ENCODE measurements around the gene ZBTB7A.

The ZBTB7A gene

DNA sequence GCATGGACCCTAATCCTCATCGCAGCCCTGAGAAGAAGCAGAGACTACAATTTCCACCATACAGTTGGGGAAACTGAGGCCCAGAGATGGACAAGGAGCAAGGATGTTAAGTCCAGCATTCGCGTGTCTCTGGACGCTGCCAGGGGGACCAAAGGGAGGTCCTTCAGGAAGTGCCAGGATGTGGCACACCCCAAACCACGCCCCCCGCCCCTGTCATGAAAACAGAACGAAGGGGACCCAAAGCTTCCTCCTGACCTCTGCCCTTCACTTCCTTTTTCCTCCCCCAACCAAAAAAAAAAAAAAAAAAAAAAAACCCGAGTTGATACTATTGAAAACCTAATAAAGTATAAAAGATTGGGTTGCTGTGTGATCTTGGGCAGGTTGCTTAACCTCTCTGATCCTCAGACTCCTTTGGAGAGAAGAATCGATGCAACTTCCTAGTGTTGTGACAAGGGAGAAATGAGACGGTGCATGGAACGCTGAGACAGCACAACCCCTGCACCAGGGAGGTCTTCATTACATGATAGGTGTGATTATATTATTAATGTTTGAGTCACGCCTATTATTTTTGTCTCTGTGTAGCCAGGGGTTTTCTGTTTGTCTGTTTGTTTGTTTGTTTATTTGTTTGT lies 2.7 kb upstream of the ZBTB7A start:
- DNase-seq, result no peak

DNA sequence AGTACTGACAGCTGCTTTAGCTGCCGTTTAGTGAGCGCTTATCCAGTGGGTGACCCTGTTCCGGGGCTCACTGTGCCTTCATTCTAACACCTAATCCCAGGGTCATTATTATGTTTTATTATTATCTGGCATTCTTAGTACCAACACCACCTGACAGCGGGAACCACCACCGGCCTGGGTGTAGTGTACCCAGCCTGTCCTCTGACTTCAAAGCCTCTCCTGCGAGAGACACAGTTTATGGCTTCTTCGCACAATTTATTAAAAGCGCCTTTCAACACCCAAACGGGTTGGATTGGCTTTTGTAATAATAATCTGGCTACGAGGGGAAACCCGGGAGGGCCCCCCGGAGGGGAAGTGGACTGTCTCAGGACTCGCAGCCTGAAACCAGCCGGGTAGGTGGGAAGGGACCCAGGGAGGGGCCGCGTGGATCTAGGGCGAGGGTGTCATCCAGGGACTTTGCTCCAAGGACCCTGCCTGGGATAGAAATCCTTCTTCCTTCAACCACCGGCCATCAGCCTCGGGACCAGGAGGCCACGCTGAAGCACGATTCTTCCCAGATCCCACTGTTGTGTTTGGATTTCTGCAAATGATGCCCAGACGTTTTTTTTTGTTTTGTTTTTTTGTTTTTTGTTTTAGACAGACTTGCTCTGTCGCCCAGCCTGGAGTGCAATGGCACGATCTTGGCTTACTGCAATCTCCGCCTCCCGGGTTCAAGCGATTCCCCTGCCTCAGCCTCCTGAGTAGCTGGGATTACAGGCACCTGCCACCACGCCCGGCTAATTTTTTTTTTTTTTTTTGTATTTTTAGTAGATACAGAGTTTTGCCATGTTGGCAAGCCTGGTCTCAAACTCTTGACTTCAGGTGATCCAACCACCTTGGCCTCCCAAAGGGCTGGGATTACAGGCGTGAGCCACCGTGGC lies 1.6 kb upstream of the ZBTB7A start:
- DNase-seq, result peak in 3 of 58 donors; percentile 22 to 49 (median 36)

DNA sequence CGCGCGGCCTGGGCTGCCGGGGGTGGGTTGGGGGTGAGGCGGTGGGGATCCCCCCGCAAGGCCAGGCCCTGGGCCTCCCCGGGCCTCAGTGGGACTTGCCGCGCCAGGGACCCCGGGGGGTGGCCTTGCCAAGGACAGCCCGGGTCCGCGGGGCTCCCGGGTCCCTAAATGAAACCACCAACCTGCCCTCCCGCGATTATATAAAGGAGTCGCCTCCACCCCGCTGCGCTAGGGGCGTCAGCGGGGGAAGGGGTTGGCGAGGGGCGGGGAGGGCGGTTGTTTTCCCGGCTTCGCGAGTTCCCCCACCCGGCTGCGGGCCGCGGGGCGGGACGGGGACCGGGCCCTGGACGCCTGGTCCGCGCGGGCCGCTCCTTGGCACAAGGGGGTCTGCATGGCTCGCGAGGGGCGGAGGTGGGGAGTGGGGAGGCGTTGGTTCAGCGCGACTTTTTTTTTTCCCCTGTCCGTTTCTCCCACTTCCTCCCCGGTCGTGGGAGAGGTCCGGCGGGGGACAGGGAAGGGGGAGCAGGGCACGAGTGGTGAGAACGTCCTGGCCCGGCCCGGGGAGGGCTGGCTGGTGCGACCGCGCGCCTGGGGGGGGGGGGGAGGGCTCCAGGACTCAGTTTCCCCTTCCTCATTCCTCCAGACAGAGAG lies 822 bp upstream of the ZBTB7A start:
- peak in 6 of 58 donors; percentile 44 to 70 (median 56) for DNase-seq

DNA sequence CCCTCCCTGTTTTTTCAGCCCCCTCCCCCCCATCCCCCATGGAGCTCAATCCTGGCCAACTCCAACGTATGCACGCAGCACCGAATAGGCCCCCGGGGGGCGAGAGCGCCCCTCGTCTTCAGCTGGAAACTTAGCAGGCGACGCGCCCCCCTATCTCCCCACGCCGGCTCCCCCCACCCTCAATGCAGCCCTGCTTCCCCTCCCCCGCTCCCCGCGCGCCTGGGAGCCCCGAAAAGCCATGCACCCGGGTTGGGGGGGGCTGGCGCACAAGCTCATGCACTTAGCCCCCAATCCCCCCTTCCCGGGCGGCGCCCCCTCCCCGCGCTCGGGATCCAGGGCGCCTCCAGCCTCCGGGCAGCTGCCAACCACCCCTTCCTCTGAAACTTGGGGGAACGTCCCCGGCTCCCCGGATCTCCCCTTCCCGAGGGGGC lies 508 bp downstream of the ZBTB7A start:
- peak in 23 of 58 donors; percentile 39 to 87 (median 73) for DNase-seq

GRCh38 chr19:4065430-4066175 lies 1.1 kb downstream of the ZBTB7A start:
- peak; percentile 54 to 99 (median 95) for DNase-seq

- DNase-seq, result peak in 46 of 58 donors; percentile 22 to 83 (median 56)
Measured at GRCh38 chr19:4064496-4065260, 2.0 kb downstream of the ZBTB7A start.

- DNase-seq, result peak in 10 of 58 donors; percentile 35 to 63 (median 46)
Measured at GRCh38 chr19:4064149-4064495, 2.6 kb downstream of the ZBTB7A start.

GRCh38 chr19:4063369-4064148 lies 3.1 kb downstream of the ZBTB7A start:
- peak in 1 of 58 donors; percentile 38 for DNase-seq

DNA sequence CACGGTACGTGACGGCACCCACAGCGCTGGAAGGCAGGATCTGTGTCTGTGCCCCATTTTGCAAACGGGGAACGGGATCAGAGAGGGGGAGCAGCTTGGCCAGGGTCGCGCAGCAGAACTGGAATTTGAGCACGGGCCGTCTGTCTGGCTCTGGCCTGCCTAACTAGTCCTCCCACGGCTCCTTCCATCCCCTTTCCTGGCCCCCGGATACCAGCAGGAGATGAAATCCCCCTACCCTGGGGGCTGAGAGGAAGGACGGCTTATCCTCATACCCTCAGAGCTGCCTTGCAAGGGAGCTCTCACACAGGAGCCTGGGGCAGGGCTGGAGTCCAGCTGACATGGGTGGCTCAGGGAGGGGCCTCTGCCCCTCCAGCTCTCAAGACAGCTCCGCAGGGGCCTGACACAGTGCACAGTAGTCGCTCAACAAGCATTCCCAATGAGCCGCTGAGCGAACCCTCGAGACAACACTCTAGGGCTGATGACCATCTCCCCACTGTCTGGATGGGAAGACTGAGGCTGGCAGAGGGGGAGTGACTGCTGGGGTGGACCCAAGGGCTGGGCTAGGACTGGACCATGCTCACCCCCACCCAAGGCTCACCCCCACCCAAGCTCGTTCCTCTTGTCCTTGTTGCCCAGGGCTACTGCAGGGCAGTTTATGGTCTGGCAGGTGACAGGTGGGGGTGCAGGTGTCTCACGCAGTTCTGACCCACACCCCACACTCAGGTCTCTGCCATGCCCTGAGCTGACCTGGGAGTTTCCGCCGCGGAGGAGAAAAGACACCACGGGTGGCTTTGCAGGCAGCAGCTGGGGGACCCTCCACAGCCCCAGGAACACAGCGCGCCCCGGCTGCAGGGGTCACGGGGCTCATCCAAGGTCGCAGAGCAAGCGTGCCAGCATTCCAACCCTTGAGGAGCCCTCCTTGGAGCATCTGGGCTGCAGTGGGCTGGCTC lies 4.0 kb downstream of the ZBTB7A start:
- DNase-seq, result no peak

DNA sequence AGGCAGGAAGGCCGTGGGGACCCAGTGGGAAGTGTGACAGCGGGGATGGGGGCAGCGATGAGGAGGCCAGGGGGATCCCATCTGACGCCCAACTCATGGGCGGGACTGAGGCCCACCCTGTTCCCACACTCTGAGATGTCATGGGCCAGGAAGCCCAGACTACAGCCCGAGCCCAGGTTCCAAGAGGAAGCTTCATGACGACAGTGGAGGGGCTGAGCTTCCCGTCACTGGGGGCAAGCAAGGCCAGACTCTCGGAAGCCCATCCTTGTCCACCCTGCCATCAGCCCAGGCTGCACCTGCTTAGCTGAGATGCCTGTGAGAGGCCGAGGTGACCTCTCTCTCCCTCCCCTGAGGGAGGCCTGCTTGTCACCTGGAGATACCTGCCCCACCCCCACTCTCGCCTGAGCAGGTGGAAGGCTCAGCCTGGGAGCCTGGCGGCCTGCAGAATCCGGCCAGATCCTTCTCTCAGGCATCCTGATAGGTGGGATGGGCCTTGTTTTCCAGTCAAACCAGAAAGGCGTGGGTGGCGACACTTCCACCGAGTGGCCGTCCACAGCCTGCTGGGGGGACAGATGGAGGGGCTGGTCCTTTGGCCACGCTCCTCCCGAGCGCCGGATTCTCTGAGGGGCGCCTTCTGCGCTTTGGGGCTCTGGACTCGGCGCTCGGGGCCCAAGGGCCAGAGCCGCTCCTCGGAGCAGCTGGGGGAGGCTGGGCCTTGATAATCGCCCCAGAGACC lies 4.8 kb downstream of the ZBTB7A start:
- DNase-seq, result peak in 1 of 58 donors; percentile 30

DNA sequence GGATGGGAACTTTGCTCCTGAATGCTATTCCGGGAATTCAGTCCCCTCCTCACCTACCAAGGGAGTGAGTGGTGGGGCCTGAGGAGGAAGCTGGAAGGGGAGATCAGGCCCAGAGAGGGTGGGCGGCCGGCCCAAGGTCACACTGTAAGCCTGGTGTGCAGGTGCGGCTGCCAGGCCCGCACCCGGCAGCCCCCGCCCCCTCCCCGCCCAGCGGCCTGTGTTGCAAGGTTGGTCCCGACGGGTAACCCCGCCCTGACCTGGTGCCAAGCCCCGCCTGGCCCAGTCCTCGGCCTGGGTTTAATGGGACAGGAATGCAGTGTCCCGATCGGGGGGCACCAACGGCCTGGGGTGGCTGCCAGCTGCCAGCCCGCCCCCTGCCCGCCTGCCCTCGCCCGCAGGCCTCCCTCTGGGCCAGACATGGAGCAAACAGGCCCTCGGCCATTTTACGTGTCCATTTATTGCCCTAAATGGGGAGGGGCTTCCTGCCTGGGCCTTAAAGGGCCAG lies 5.5 kb downstream of the ZBTB7A start:
- DNase-seq, result peak in 2 of 58 donors; percentile 3 to 24

GRCh38 chr19:4060621-4061177 lies 6.0 kb downstream of the ZBTB7A start:
- DNase-seq, result no peak

- DNase-seq, result no peak
Measured at GRCh38 chr19:4059891-4060620, 6.6 kb downstream of the ZBTB7A start.

DNA sequence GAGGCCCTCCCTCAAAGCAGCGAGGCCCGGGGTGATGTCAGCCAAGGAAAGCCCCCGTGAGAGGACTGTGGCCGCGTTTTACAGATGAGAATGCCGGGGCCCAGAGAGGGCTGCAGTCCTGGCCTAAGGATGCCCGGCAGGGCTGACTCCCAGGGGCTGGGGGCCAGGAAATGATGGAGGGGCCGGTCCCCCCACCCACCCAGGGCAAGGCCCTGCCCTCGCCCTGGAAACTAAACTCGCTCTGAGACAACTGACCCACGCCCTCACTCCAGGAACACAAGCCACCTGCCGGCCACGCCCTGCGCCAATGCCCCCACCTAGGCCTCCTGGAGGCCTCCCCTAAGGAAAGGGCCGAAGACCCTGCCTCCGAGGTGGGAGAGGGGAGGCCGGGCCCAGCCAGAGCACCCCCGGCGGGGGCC lies 7.2 kb downstream of the ZBTB7A start:
- no peak for DNase-seq

DNA sequence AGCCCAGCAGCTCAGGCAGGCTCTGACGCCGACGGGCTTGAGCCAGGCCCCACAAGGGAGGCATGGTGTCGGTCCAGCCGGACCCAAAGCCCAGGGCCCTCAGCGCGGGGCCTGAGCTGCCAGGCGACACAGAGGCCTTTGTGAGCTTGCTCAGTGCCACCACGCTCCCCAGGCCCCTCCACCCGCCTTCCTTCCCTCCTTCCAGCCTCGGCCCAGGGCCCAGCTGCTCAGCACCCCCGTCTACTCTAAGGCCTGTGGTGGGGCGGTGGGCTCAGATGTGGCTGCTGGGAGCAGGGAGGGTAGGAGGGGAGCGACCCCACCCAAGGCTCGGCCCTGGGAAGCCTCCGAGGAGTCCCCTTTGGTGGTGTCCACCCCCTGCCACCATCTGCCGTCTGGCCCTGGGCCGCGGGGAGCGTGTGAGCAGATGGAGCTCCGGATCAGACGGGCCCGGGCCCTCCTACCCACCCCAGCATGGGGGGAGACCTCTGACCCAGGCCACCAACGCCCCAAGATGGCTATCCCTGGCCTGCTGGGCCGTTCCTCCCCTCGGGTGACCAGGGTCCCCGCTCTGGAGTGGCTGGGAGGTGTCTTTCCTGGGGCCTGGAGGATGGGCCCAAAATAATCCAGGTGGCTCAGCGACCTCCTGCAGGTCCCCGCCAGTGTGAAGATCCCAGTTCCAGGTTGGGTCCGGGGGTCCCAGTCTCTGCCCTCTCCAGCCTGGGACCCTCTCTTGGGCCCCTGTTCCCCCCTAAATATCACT lies 7.8 kb downstream of the ZBTB7A start:
- DNase-seq, result peak in 54 of 58 donors; percentile 19 to 86 (median 66)

All from anterior cingulate cortex (tissue), 58 donors.